GM10248 (cell line): ENCODE data around the gene SMIM15.

Experiments
- CTCF ChIA-PET: fragments of 300-600 bp; sonication (Branson Sonifier 250); formaldehyde crosslinking; extraction: SDS; loops from one replicate; lab custom pipeline; 2021; ENCODE audit warnings: antibody characterized with exemption; lab: Yijun Ruan, JAX
- POLR2A ChIA-PET: fragments of 350-650 bp; sonication (Branson Sonifier 250); formaldehyde crosslinking; extraction: SDS; loops from one replicate; lab custom pipeline; 2020; ENCODE audit warnings: antibody characterized with exemption; lab: Yijun Ruan, JAX
- DNase-seq: peaks from one replicate; pipeline ENCODE4 v3.0.0; 2012; ENCODE audit errors: extremely low spot score
- TF ChIP-seq, protein P1 (sequence below): IDR thresholded peaks from 2 replicates; pipeline ENCODE4 v1.5.1; 2012; ENCODE audit warnings: mild to moderate bottlenecking, low read depth; ENCODE audit errors: extremely low read depth, missing control alignments, control extremely low read depth

Gene SMIM15

DNA sequence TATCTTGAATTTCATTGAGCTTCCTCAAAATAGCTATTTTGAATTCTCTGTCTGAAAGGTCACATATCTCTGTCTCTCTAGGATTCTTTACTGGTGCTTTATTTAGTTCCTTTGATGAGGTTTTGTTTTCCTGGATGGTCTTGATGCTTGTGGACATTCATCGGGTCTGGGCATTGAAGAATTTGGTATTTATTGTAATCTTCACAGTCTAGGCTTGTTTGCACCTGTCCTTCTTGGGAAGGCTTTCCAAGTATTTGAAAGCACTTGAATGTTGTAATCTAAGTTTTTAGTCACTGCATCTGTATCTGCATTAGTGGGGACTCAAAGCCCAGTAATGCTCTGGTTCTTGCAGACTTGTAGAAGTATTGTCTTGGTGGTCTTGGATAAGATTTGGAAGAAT lies 47.8 kb downstream of the SMIM15 start:
- TF ChIP-seq, protein P1, sequence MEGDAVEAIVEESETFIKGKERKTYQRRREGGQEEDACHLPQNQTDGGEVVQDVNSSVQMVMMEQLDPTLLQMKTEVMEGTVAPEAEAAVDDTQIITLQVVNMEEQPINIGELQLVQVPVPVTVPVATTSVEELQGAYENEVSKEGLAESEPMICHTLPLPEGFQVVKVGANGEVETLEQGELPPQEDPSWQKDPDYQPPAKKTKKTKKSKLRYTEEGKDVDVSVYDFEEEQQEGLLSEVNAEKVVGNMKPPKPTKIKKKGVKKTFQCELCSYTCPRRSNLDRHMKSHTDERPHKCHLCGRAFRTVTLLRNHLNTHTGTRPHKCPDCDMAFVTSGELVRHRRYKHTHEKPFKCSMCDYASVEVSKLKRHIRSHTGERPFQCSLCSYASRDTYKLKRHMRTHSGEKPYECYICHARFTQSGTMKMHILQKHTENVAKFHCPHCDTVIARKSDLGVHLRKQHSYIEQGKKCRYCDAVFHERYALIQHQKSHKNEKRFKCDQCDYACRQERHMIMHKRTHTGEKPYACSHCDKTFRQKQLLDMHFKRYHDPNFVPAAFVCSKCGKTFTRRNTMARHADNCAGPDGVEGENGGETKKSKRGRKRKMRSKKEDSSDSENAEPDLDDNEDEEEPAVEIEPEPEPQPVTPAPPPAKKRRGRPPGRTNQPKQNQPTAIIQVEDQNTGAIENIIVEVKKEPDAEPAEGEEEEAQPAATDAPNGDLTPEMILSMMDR = no peak
- ChIA-PET CTCF (no interaction called here), POLR2A (no interaction called here)
- no peak for DNase-seq
